NT2/D1 (cell line): ENCODE results near the gene POLE3.
A peak's percentile ranks its signal among the peaks of the same experiment; 100 is the strongest.
"Not testable (repeated sequence)": the region's sequence is repeated elsewhere in the genome, so short reads cannot be mapped to it uniquely, and the experiment has no call there.

Source experiments
- DNase-seq: peaks from one replicate; pipeline ENCODE4 v3.0.0-alpha.2; 2011; ENCODE audit warnings: low read depth, low spot score
- H3K27me3 ChIP-seq: 2 replicates; pipeline ENCODE4 v1.6.0; 2011; ENCODE audit warnings: mild to moderate bottlenecking; ENCODE audit not compliant: insufficient read length, insufficient read depth
- H3K36me3 ChIP-seq: 2 replicates; pipeline ENCODE4 v1.6.1; 2011; ENCODE audit warnings: mild to moderate bottlenecking, low read length, mixed read lengths; ENCODE audit not compliant: insufficient read depth, insufficient read length
- H3K4me1 ChIP-seq: 2 replicates; pipeline ENCODE4 v1.5.1; 2011; ENCODE audit not compliant: insufficient read depth, insufficient read length
- H3K4me3 ChIP-seq: 2 replicates; pipeline ENCODE4 v1.5.1; 2011; ENCODE audit warnings: low read depth; ENCODE audit not compliant: insufficient read length
- H3K9ac ChIP-seq: 2 replicates; pipeline ENCODE4 v1.6.0; 2011; ENCODE audit warnings: low read depth; ENCODE audit not compliant: insufficient read length
- H3K9me3 ChIP-seq: 2 replicates; pipeline ENCODE4 v1.5.1; 2011; ENCODE audit warnings: mild to moderate bottlenecking, low read length; ENCODE audit not compliant: insufficient read depth
- SUZ12 ChIP-seq: IDR thresholded peaks from 2 replicates; pipeline ENCODE4 v1.6.1; 2011; ENCODE audit not compliant: insufficient read length, insufficient read depth; ENCODE audit errors: extremely low read depth
- YY1 ChIP-seq: IDR thresholded peaks from 2 replicates; pipeline ENCODE4 v1.6.1; 2011; ENCODE audit not compliant: insufficient read length, insufficient read depth
- ZNF274 ChIP-seq: IDR thresholded peaks from 2 replicates; pipeline ENCODE4 v1.6.1; 2011; ENCODE audit warnings: mild to moderate bottlenecking, low read depth, low read length

POLE3 gene

GRCh38 chr9:113380869-113381378 lies 29.6 kb downstream of the POLE3 start:
- Histone ChIP-seq H3K27me3 (no peaks in the 10 kb centered on the region), H3K4me1 (no peaks in the 10 kb centered on the region), H3K9ac (no peak overlapping the region), H3K4me3 (no peak overlapping the region), H3K36me3 (peaks cover 5% of the 10 kb centered on the region), H3K9me3 (no peaks in the 10 kb centered on the region)
- TF ChIP-seq SUZ12 (no peak), YY1 (no peak), ZNF274 (no peak)
- DNase-seq: no peak

DNA sequence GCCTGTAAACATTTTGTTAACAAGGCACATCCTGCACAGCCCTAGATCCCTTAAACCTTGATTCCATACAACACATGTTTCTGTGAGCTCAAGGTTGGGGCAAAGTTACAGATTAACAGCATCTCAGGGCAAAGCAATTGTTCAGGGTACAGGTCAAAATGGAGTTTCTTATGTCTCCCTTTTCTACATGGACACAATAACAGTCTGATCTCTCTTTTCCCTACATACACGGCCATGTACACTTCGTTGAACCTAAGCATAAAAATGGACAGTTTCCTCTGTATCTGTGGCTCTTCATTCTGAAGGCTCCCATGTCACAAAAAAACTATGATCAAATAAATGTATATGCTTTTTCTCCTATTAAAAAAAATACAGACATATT lies 30.7 kb downstream of the POLE3 start:
- H3K4me1 ChIP-seq, H3K4me3 ChIP-seq, H3K36me3 ChIP-seq, DNase-seq, H3K9ac ChIP-seq, H3K27me3 ChIP-seq, H3K9me3 ChIP-seq: not testable (repeated sequence)

- peaks cover 14% of the 10 kb centered on the region for H3K36me3 ChIP-seq
- H3K9me3 ChIP-seq, H3K4me3 ChIP-seq, H3K9ac ChIP-seq, H3K27me3 ChIP-seq, H3K4me1 ChIP-seq, DNase-seq: not testable (repeated sequence)
Measured at GRCh38 chr9:113379094-113379828, 31.2 kb downstream of the POLE3 start.

GRCh38 chr9:113376634-113377567 lies 33.6 kb downstream of the POLE3 start, which contains the start of gene HDHD3:
Gene HDHD3, minus strand, starts transcription at chr9:113376986. Its CDS starts 2,632 bp downstream, at chr9:113374354.
- H3K36me3 ChIP-seq: peaks cover 37% of the 10 kb centered on the region
- peak within 1 kb of the TSS; percentile 86 for H3K9ac ChIP-seq
- H3K9me3 ChIP-seq: no peaks in the 10 kb centered on the region
- peak within 1 kb of the TSS; percentile 86 for H3K4me3 ChIP-seq
- DNase-seq: peak; percentile 66
- TF ChIP-seq ZNF274: no peak
- no peak for TF ChIP-seq YY1
- TF ChIP-seq SUZ12: no peak
- H3K27me3 ChIP-seq: no peaks in the 10 kb centered on the region
- H3K4me1 ChIP-seq: peaks cover 12% of the 10 kb centered on the region

DNA sequence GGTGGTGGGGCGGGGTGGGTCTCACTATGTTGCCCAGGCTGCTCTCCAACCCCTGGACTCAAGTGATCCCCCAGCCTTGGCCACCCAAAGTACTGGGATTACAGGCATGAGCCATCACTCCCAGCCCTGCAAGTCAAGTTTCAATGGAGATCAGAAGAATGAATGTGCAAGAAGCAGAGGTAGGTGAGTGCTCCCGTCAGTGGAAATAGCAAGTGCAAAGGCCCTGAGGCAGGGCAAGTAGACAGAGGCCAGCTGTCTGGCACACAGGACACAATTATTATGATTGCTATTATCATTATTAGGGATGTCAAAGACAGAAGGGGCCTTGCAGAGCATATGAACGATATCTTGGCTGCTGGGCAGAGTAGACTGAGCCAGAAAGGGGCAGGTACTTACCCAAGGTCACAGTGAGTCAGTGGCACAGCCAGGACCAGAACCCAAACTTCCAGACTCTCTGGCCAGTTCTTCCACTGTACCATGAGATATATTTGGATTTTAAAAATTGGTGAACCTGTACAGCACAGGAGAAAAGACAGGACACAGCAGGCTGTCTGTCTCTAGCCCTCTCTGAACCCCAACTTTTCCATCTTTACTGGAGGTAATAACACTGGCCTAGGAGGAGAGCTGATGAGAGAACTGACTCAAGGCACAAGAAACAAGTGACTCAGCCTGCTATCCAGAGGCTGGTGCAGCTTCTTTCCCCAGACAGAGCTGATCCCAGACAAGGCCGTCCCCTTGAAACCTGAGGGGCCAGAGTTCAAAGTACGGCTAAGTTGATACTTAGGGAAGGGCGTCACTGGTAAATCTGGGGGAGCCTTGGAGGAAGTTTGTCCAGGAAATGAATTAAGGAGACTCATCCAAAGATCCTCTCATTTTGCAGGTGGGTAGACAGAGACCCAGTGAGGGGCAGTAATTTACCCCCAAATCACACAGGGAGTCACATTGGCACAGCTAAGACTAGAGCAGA lies 35.1 kb downstream of the POLE3 start:
- H3K4me3 ChIP-seq: peak overlapping the region; percentile 86
- no peak for DNase-seq
- TF ChIP-seq ZNF274 (no peak), YY1 (no peak), SUZ12 (no peak)
- H3K4me1 ChIP-seq: peaks cover 14% of the 10 kb centered on the region
- H3K9ac ChIP-seq: peak overlapping the region; percentile 68
- H3K9me3 ChIP-seq: no peaks in the 10 kb centered on the region
- peaks cover 37% of the 10 kb centered on the region for H3K36me3 ChIP-seq
- H3K27me3 ChIP-seq: no peaks in the 10 kb centered on the region

DNA sequence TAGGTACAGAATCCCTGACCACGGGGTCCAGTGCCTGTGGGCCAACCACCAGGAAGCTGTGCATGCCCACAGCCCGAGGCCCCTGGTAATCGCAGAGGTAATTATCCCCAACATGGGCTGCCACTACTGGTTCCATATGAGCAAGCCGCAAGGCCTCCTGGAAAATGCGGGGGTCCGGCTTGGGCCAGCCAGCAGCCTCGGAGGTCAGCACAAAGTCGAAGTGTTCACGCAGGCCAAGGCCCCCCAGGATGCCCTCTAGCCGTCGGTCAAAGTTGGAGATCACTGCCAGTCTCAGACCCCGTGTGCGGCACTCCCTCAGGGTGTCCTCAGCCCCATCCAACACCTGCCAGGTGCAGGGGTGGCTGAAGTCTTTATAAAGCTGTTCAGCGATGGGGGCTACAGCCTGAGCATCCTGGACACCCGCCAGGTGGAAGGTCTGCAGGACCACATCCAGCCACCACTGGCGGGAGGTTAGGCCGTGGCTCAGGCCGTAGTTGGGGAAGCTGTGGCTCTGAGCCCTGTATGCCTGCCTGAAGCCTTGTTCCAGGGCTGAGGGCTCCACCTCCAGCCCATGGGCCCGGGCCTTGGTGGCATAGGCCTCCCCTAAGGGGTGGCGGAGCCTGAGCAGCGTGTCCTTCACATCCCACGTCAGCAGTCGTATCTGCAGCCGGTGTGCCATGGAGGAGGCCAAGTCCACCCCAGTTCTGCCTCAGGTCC lies 36.6 kb downstream of the POLE3 start:
- Histone ChIP-seq H3K4me1 (peaks cover 19% of the 10 kb centered on the region), H3K27me3 (no peaks in the 10 kb centered on the region), H3K4me3 (no peak overlapping the region), H3K9me3 (no peaks in the 10 kb centered on the region), H3K36me3 (peaks cover 37% of the 10 kb centered on the region), H3K9ac (peak overlapping the region; percentile 26)
- no peak for DNase-seq
- TF ChIP-seq ZNF274 (no peak), SUZ12 (no peak), YY1 (no peak)
